ENCODE data around the gene ADIRF.

DNA sequence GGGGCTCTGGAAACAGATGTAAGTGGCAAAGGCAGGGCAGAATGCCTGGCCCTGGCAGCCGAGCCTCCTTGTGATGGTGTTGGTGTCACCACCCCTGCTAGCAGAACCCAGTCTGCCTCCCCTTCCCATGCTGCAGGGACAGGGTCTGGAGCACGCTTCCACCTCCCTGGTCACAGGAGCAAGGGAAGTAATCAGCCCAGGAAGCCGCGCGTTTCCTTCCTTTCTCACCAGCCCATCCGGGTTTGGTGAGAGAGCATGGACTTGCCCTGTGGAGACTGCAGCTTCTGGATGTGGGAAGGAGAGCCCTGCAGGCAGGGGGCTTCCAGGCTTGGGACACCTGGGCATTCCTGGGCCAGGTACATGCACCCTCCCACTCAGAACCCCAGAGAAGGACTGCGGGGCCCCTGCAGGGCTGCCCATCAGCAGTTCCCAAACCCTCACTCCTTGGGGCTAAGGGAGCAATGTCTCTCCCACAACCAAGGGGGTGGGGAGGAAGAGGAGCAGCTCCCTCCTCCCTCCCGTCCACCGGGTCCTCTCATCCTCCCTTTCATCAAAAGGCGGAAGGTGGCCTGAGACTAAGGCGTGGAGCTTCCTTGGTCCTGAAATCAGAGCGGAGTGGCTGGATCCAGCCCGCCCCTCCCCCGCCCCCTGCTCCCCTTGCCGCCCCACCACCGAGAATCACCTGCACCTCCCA, 12.6 kb upstream of the ADIRF start:
- TF ChIP-seq ZNF174 (CRISPR knock-in tag; IDR thresholded peaks at IDR 0.05) (no peak), POLR2A (conservative IDR thresholded peaks at IDR 0.05) (no peak), EGR1 (conservative IDR thresholded peaks at IDR 0.05) (no peak), NFIC (IDR thresholded peaks at IDR 0.05) (no peak), SMC3 (conservative IDR thresholded peaks at IDR 0.05; ENCODE audit: insufficient read depth, low read depth, low read length) (no peak), ZNF311 (CRISPR knock-in tag; IDR thresholded peaks at IDR 0.05) (no peak)

Measured in K562 (cell line).